GM19324 (cell line): ENCODE results near the gene RECK.
"Not testable (repeated sequence)": the region's sequence is repeated elsewhere in the genome, so short reads cannot be mapped to it uniquely, and the experiment has no call there.

Experiments
- ATAC-seq: cut with Tn5 transposase; IDR thresholded peaks from one replicate; pipeline ENCODE4 v1.9.1; 2021; ENCODE audit warnings: mild to moderate bottlenecking, moderate library complexity; ENCODE audit not compliant: unreplicated experiment, low FRiP score

Gene RECK

GRCh38 chr9:36102742-36103495 is 66.2 kb downstream of the RECK start:
- peak; percentile 70 for ATAC-seq

GRCh38 chr9:36109071-36109470 is 72.4 kb downstream of the RECK start:
- ATAC-seq: no peak

GRCh38 chr9:36110434-36110833 is 73.7 kb downstream of the RECK start:
- no peak for ATAC-seq

GRCh38 chr9:36112516-36112915 is 75.8 kb downstream of the RECK start:
- ATAC-seq: no peak

- no peak for ATAC-seq
These were observed 77.3 kb downstream of the RECK start for GRCh38 chr9:36113999-36114398.

GRCh38 chr9:36116593-36116992 is 79.9 kb downstream of the RECK start:
- ATAC-seq: no peak

GRCh38 chr9:36118201-36118600 is 81.5 kb downstream of the RECK start:
- no peak for ATAC-seq

GRCh38 chr9:36118706-36119105 is 82.0 kb downstream of the RECK start:
- no peak for ATAC-seq

GRCh38 chr9:36119476-36119875 is 82.8 kb downstream of the RECK start:
- ATAC-seq: no peak

- no peak for ATAC-seq
These were observed 84.0 kb downstream of the RECK start for GRCh38 chr9:36120705-36121104.

GRCh38 chr9:36121971-36122370 is 85.3 kb downstream of the RECK start:
- no peak for ATAC-seq

- no peak for ATAC-seq
These were observed 86.8 kb downstream of the RECK start for GRCh38 chr9:36123515-36123914.

- no peak for ATAC-seq
These were observed 88.5 kb downstream of the RECK start for GRCh38 chr9:36125062-36125855.

GRCh38 chr9:36126016-36126730 is 89.5 kb downstream of the RECK start:
- ATAC-seq: no peak

- ATAC-seq: no peak
These were observed 91.0 kb downstream of the RECK start for GRCh38 chr9:36127652-36128244.

GRCh38 chr9:36128349-36128748 is 91.6 kb downstream of the RECK start:
- ATAC-seq: no peak

- ATAC-seq: no peak
These were observed 92.4 kb downstream of the RECK start for GRCh38 chr9:36129139-36129538.

GRCh38 chr9:36131666-36132065 is 95.0 kb downstream of the RECK start:
- ATAC-seq: not testable (repeated sequence)

- ATAC-seq: no peak
These were observed 95.4 kb downstream of the RECK start for GRCh38 chr9:36132086-36132485.

- no peak for ATAC-seq
These were observed 98.2 kb downstream of the RECK start for GRCh38 chr9:36134761-36135505.
